HepG2 (cell line): ENCODE data around the gene KATNB1. TPM values are rescaled to one million over a fixed set of nuclear protein-coding genes. Genes with fewer than 3 reads are reported as not detected.
A peak's percentile ranks its signal among the peaks of the same experiment; 100 is the strongest.

Experiments used
- ATAC-seq: fragments of 200-7000 bp; cut with Tn5 transposase; 3 replicates; pipeline ENCODE4 v1.9.1; 2020; ENCODE audit warnings: mild to moderate bottlenecking, moderate library complexity
- BruUV-seq: library from RNA; stranded (reverse); fragments of 400-500 nt; replicated peaks from 2 replicates; lab custom pipeline; 2021; lab: Mats Ljungman, UMichigan
- CTCF ChIA-PET: fragments of 300-600 bp; formaldehyde crosslinking; extraction: SDS; loops from one replicate; lab custom pipeline; 2021; ENCODE audit warnings: low total read pairs, inconsistent platforms, low intra/inter-chr PET ratio; lab: Yijun Ruan, JAX
- POLR2A ChIA-PET: fragments of 350-600 bp; sonication (Branson Sonifier 250); formaldehyde crosslinking; loops from one replicate; lab custom pipeline; 2020; ENCODE audit warnings: antibody characterized with exemption, inconsistent platforms; lab: Yijun Ruan, JAX
- DNase-seq: peaks from one replicate; pipeline ENCODE4 v3.0.0-alpha.2; 2015; ENCODE audit warnings: low spot score
- FAIRE-seq: peaks from 3 replicates; lab custom pipeline; 2011; peaks lifted over from hg19 to GRCh38; lab: Jason Lieb, UNC
- H2AFZ ChIP-seq: one replicate; pipeline ENCODE4 v1.6.1; 2011; ENCODE audit warnings: low read length, inconsistent platforms
- H3K27ac ChIP-seq: fragments of 300-600 bp; 3 replicates; pipeline ENCODE4 v1.8.0; 2011; ENCODE audit warnings: mixed run types, mild to moderate bottlenecking, mixed read lengths, low read length, inconsistent platforms; ENCODE audit not compliant: insufficient read depth; ENCODE audit errors: extremely low read length
- H3K27me3 ChIP-seq, 2 experiments: fragments of 200-600 bp in 1 of 2; 2 replicates in 1 of 2; 3 replicates in 1 of 2; pipeline versions ENCODE4 v1.6.0 to v1.8.0; 2011; ENCODE audit warnings: low read length in 2 of 2, mild to moderate bottlenecking in 2 of 2, moderate library complexity in 2 of 2, inconsistent platforms in 1 of 2; ENCODE audit not compliant: insufficient read depth in 2 of 2, control insufficient read depth in 1 of 2
- H3K36me3 ChIP-seq, 2 experiments: fragments of 200-600 bp in 1 of 2; replicated peaks in 1 of 2; 2 replicates in 1 of 2; 3 replicates in 1 of 2; pipeline versions ENCODE4 v1.5.1 to v1.8.0; 2011; ENCODE audit warnings: low read length in 2 of 2, inconsistent platforms in 1 of 2; ENCODE audit not compliant: insufficient read depth in 2 of 2, control insufficient read depth in 1 of 2
- H3K4me1 ChIP-seq: 2 replicates; pipeline ENCODE4 v1.5.1; 2012; ENCODE audit warnings: low read length, inconsistent platforms; ENCODE audit not compliant: insufficient read depth
- H3K4me2 ChIP-seq: 2 replicates; pipeline ENCODE4 v1.6.0; 2011; ENCODE audit warnings: low read depth, low read length, inconsistent platforms
- H3K4me3 ChIP-seq, 3 experiments: fragments of 200-600 bp in 1 of 3; sonication (generic), shearing (Covaris generic) in 1 of 3; replicated peaks in 1 of 3; 2 replicates each; pipeline ENCODE4 v1.5.1; 2011 to 2016; ENCODE audit warnings: low read length in 3 of 3, inconsistent platforms in 2 of 3, low read depth in 2 of 3, mild to moderate bottlenecking in 2 of 3, control low read depth in 1 of 3, mixed read lengths in 1 of 3; ENCODE audit not compliant: insufficient read depth in 1 of 3
- H3K79me2 ChIP-seq: one replicate; pipeline ENCODE4 v1.6.1; 2011; ENCODE audit warnings: low read length, inconsistent platforms; ENCODE audit not compliant: insufficient read depth
- H3K9ac ChIP-seq: 2 replicates; pipeline ENCODE4 v1.6.0; 2011; ENCODE audit warnings: mild to moderate bottlenecking, low read depth, low read length, inconsistent platforms; ENCODE audit not compliant: insufficient read depth
- H3K9me3 ChIP-seq: 2 replicates; pipeline ENCODE4 v1.5.1; 2012; ENCODE audit warnings: mild to moderate bottlenecking, low read length
- H4K20me1 ChIP-seq: 2 replicates; pipeline ENCODE4 v1.6.0; 2011; ENCODE audit warnings: inconsistent platforms, mild to moderate bottlenecking, low read length, moderate library complexity; ENCODE audit not compliant: insufficient read depth
- AHR ChIP-seq: IDR thresholded peaks from 2 replicates; pipeline ENCODE4 v1.6.1; 2018; ENCODE audit warnings: missing genetic modification reagents, missing compliant biosample characterization
- CTCF ChIP-seq: sonication (generic); formaldehyde crosslinking; IDR thresholded peaks from 2 replicates; pipeline ENCODE4 v1.5.0; 2020; ENCODE audit warnings: mild to moderate bottlenecking, missing genetic modification reagents, moderate library complexity
- DPF2 ChIP-seq: sonication (generic); formaldehyde crosslinking; IDR thresholded peaks from 2 replicates; pipeline ENCODE4 v1.4.0; 2020; ENCODE audit warnings: mild to moderate bottlenecking, low read depth, missing genetic modification reagents, borderline replicate concordance
- KAT7 ChIP-seq: IDR thresholded peaks from 2 replicates; pipeline ENCODE4 v1.6.1; 2018; ENCODE audit warnings: borderline replicate concordance, missing compliant biosample characterization
- NR2F6 ChIP-seq, 2 experiments: IDR thresholded peaks; 2 replicates each; pipeline ENCODE4 v1.6.1; 2016; ENCODE audit warnings: antibody characterized with exemption in 1 of 2, mild to moderate bottlenecking in 1 of 2
- RAD21 ChIP-seq: fragments of 450-650 bp; formaldehyde crosslinking; IDR thresholded peaks from 2 replicates; pipeline ENCODE4 v1.5.0; 2020; ENCODE audit warnings: mild to moderate bottlenecking
- RXRA ChIP-seq: sonication (generic); formaldehyde crosslinking; IDR thresholded peaks from 2 replicates; pipeline ENCODE4 v1.5.1; 2020; ENCODE audit warnings: missing genetic modification reagents
- RXRB ChIP-seq: IDR thresholded peaks from 2 replicates; pipeline ENCODE4 v1.6.1; 2016; ENCODE audit warnings: borderline replicate concordance, missing genetic modification reagents, missing compliant biosample characterization
- STAG1 ChIP-seq: sonication (generic); formaldehyde crosslinking; IDR thresholded peaks from 2 replicates; pipeline ENCODE4 v1.4.0; 2020; ENCODE audit warnings: missing genetic modification reagents
- ZNF143 ChIP-seq: sonication (generic); formaldehyde crosslinking; IDR thresholded peaks from 2 replicates; pipeline ENCODE4 v1.4.0; 2020; ENCODE audit warnings: missing genetic modification reagents
- ZNF546 ChIP-seq: sonication (generic); formaldehyde crosslinking; conservative IDR thresholded peaks from 2 replicates; pipeline ENCODE4 v1.8.1; 2023; ENCODE audit warnings: mild to moderate bottlenecking, missing genetic modification reagents
- ZNF577 ChIP-seq: sonication (generic); formaldehyde crosslinking; IDR thresholded peaks from 2 replicates; pipeline ENCODE4 v1.4.0; 2020; ENCODE audit warnings: mild to moderate bottlenecking, low read depth, missing genetic modification reagents, borderline replicate concordance
- ZNF615 ChIP-seq: sonication (generic); formaldehyde crosslinking; IDR thresholded peaks from 2 replicates; pipeline ENCODE4 v1.5.0; 2020; ENCODE audit warnings: mild to moderate bottlenecking, missing genetic modification reagents, borderline replicate concordance
- ZNF670 ChIP-seq: sonication (generic); formaldehyde crosslinking; IDR thresholded peaks from 2 replicates; pipeline ENCODE4 v1.8.0; 2022; ENCODE audit warnings: mild to moderate bottlenecking, missing genetic modification reagents, borderline replicate concordance
- ZNF777 ChIP-seq: sonication (generic); formaldehyde crosslinking; IDR thresholded peaks from 2 replicates; pipeline ENCODE4 v1.4.0; 2020; ENCODE audit warnings: missing genetic modification reagents
- ZSCAN21 ChIP-seq: sonication (generic); formaldehyde crosslinking; IDR thresholded peaks from 2 replicates; pipeline ENCODE4 v1.8.0; 2022; ENCODE audit warnings: mild to moderate bottlenecking, missing genetic modification reagents, moderate library complexity, borderline replicate concordance
- WGBS: methylation state at CpG from one replicate; pipeline ENCODE4 v1.1.6; 2017; ENCODE audit warnings: low lambda C conversion rate; 5-methylcytosine and 5-hydroxymethylcytosine counted together
- in situ Hi-C: cut with HindIII; loops from 2 replicates; pipeline ENCODE4 v1.10.0; 2017; ENCODE audit warnings: low pct_unique_long_range_greater_than_20kb; ENCODE audit not compliant: extremely low pct_ligation_motif_present
- intact Hi-C: fragments of 100-400 bp; cut with micrococcal nuclease; formaldehyde crosslinking; loops from one replicate; pipeline ENCODE4 v1.10.0; 2022; ENCODE audit not compliant: unreplicated experiment
- polyA plus RNA-seq, 8 experiments: library from polyadenylated mRNA; depleted of rRNA in 3 of 8; stranded (reverse) in 7 of 8; unstranded in 1 of 8; fragments of >200 nt; fragmentation: Illumina TruSeq in 4 of 8; extraction: Trizol in 4 of 8; gene quantifications; 2 replicates each; pipeline versions ENCODE4 v1.2.1 to v1.2.3, GENCODE V29; 2011 to 2016; ENCODE audit warnings: low read depth in 4 of 8, missing spikeins in 1 of 8, mixed read lengths in 1 of 8; ENCODE audit not compliant: insufficient read depth in 1 of 8
- total RNA-seq, 5 experiments: library from RNA; depleted of rRNA; stranded (reverse); fragments of >200 nt; fragmentation: Illumina TruSeq; extraction: Trizol; gene quantifications; 2 replicates each; pipeline ENCODE4 v1.2.3, GENCODE V29; 2016; ENCODE audit warnings: low read depth in 1 of 5
- TF ChIP-seq, protein P1 (sequence below): sonication (generic); formaldehyde crosslinking; IDR thresholded peaks from 2 replicates; pipeline ENCODE4 v1.5.0; 2020; ENCODE audit warnings: mild to moderate bottlenecking, missing genetic modification reagents

KATNB1 gene
- total and polyA plus RNA-seq, 2 of the 13 experiments (the other 11 are each of a cell fraction or from before 2014, with no cell fraction given) = 31.5 to 43.5 TPM

DNA sequence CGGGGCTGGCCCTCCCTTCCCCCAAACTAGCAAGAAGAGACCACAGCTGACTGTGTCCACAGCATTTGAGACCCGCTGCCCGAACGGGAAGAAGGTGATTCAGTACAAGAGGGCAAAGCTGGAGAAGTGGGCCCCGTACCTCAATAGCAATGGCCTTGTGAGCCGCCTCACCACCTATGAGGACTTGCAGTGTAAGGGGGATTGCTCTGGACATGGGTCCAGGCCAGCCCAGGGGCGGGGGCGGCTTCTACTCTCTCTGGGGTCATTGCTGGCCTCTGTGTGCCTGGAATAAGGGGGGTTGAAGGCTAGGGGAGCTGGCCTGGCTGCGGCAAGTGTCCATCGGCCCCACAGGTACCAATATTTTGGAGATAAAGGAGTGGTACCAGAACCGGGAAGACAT is 12.9 kb upstream of the KATNB1 start:
- no peak for FAIRE-seq
- WGBS = 40% methylated on average over 10 of the region's 11 CpGs
- POLR2A ChIA-PET = interaction anchor here (0.7 to 1.0 kb wide), 3 partner anchors 13 to 19 kb away, joined by 3 to 4 read pairs (median 4); partner anchors contain the start of gene KATNB1

DNA sequence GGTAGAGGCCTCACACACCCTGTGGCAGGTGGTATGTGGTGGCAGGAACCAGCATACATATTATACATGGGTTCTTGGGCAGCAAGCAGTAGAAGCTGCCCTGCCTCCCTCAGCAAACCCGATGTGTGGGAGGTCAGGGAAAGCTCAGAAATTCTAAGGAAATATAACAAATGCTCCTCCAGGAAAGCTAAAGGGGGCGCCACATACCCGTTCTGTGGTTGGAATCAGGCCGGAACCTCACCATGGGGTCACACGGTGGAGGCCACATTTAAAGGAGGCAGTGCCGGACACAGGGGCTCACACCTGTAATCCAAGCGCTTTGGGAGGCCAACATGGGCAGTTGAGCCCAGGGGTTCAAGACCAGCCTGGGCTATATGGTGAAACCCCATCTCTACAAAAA is 12.4 kb upstream of the KATNB1 start:
- Histone ChIP-seq H3K9ac (no peak overlapping the region), H3K27ac (no peak overlapping the region), H3K4me2 (0 out of 2 replicates have a peak overlapping the region, but pooled peaks have one; percentile 4), H3K36me3 (no peaks in the 10 kb centered on the region), H3K79me2 (no peaks in the 10 kb centered on the region), H3K9me3 (no peaks in the 10 kb centered on the region), H3K4me3 (no peak overlapping the region), H3K27me3 (no peaks in the 10 kb centered on the region), H4K20me1 (no peaks in the 10 kb centered on the region), H3K4me1 (peaks cover 29% of the 10 kb centered on the region), H2AFZ (no peak overlapping the region)
- ATAC-seq = peak; percentile 20; the same call in 2 of the 3 replicates
- WGBS = 30% methylated on average over 7 of the region's 7 CpGs
- BruUV-seq = no TSS peak
- ChIA-PET POLR2A (interaction anchor here (0.7 to 1.0 kb wide), 3 partner anchors 12 to 19 kb away, joined by 3 to 4 read pairs (median 4); partner anchors contain the start of gene KATNB1), CTCF (interaction anchor here (0.9 to 2.5 kb wide), 5 partner anchors 59 to 282 kb away, joined by 3 to 11 read pairs (median 5); no protein-coding TSS in a partner anchor)
- intact Hi-C loops (loop anchor here (5.0 kb wide), 1 partner anchor 59 kb away; no protein-coding TSS in a partner anchor), in situ Hi-C loops (no loop called here)
- peak; percentile 42 for DNase-seq
- FAIRE-seq = no peak
- TF ChIP-seq AHR (no peak), STAG1 (CRISPR knock-in tag) (peak; percentile 82), RAD21 (CRISPR knock-in tag) (peak; percentile 36; the same call in 1 of the 2 replicates), ZNF577 (CRISPR knock-in tag) (no peak), ZNF615 (CRISPR knock-in tag) (no peak), RXRA (CRISPR knock-in tag) (0 out of 2 replicates have a peak, but pooled peaks have one; percentile 35), ZNF670 (CRISPR knock-in tag) (no peak), NR2F6 (IDR thresholded peaks at IDR 0.05) (0 out of 2 replicates have a peak, but pooled peaks have one; percentile 16), NR2F6 (CRISPR knock-in tag; IDR thresholded peaks at IDR 0.05) (0 out of 2 replicates have a peak, but pooled peaks have one; percentile 35), CTCF (CRISPR knock-in tag) (peak; percentile 72), RXRB (CRISPR knock-in tag) (peak; percentile 28; the same call in 1 of the 2 replicates)
- TF ChIP-seq, protein P1, sequence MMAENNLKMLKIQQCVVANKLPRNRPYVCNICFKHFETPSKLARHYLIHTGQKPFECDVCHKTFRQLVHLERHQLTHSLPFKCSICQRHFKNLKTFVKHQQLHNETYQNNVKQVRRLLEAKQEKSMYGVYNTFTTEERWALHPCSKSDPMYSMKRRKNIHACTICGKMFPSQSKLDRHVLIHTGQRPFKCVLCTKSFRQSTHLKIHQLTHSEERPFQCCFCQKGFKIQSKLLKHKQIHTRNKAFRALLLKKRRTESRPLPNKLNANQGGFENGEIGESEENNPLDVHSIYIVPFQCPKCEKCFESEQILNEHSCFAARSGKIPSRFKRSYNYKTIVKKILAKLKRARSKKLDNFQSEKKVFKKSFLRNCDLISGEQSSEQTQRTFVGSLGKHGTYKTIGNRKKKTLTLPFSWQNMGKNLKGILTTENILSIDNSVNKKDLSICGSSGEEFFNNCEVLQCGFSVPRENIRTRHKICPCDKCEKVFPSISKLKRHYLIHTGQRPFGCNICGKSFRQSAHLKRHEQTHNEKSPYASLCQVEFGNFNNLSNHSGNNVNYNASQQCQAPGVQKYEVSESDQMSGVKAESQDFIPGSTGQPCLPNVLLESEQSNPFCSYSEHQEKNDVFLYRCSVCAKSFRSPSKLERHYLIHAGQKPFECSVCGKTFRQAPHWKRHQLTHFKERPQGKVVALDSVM (CRISPR knock-in tag) = peak; percentile 91

More for the DNA sequence above, 12.9 kb upstream of the KATNB1 start:
- Histone ChIP-seq H3K4me2 (0 out of 2 replicates have a peak overlapping the region, but pooled peaks have one; percentile 4), H3K9me3 (no peaks in the 10 kb centered on the region), H3K79me2 (no peaks in the 10 kb centered on the region), H3K9ac (no peak overlapping the region), H3K27me3 (no peaks in the 10 kb centered on the region), H4K20me1 (no peaks in the 10 kb centered on the region), H3K4me1 (peaks cover 29% of the 10 kb centered on the region), H3K4me3 (no peak overlapping the region), H3K27ac (no peak overlapping the region), H2AFZ (no peak overlapping the region), H3K36me3 (no peaks in the 10 kb centered on the region)
- intact Hi-C loops (loop anchor here (5.0 kb wide), 1 partner anchor 60 kb away; no protein-coding TSS in a partner anchor), in situ Hi-C loops (no loop called here)
- peak; percentile 4; the same call in 2 of the 3 replicates for ATAC-seq
- BruUV-seq = no TSS peak
- no peak for DNase-seq
- CTCF ChIA-PET = interaction anchor here (1.4 to 2.5 kb wide), 4 partner anchors 74 to 283 kb away, joined by 3 to 11 read pairs (median 8); no protein-coding TSS in a partner anchor
- 0 out of 2 replicates have a peak, but pooled peaks have one; percentile 26 for TF ChIP-seq ZSCAN21 (CRISPR knock-in tag)
- TF ChIP-seq ZNF777 (CRISPR knock-in tag) = no peak
- TF ChIP-seq ZNF143 (CRISPR knock-in tag) = no peak
- no peak for TF ChIP-seq KAT7 (CRISPR knock-in tag)
- no peak for TF ChIP-seq ZNF546 (CRISPR knock-in tag)
- TF ChIP-seq DPF2 = no peak
